ENCODE measurements around the gene STXBP4.

Gene STXBP4

GRCh38 chr17:55208078-55208812 is 239.7 kb downstream of the STXBP4 start:
- peaks cover 4% of the 10 kb centered on the region for H3K4me1 Mint-ChIP-seq
- H3K4me3 Mint-ChIP-seq, result no peak overlapping the region
- ATAC-seq (ENCODE audit: low read depth) (no peak), DNase-seq (ENCODE audit: low spot score in 2 of 2) (no peak)
- H3K27me3 Mint-ChIP-seq, result peaks cover 9% of the 10 kb centered on the region
- peaks cover 8% of the 10 kb centered on the region for H3K9me3 Mint-ChIP-seq
- H3K36me3 Mint-ChIP-seq, result peaks cover 3% of the 10 kb centered on the region
- H3K27ac Mint-ChIP-seq, result peak overlapping the region; percentile 4

DNA sequence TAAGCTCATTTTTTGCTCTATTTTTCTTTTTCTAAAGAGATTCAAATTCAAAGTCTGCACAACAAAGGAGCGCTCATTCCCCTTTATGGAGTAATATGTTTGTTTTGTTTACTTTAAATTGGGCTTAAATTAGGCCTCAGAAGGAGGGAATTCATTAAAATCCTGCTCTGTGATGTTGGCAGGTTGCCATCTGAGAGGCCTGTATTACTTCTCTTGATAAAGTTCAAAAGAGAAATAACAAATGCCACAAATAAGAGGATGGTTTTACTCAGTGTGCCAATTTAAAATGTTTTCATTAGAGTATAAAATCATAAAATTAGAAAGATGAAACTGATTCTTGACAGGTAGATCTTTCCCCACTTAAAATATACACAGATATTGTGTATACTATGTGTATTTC is 241.7 kb downstream of the STXBP4 start:
- no peaks in the 10 kb centered on the region for H3K36me3 Mint-ChIP-seq
- H3K27me3 Mint-ChIP-seq, result peaks cover 7% of the 10 kb centered on the region
- peaks cover 2% of the 10 kb centered on the region for H3K9me3 Mint-ChIP-seq
- H3K27ac Mint-ChIP-seq, result no peak overlapping the region
- no peak overlapping the region for H3K4me3 Mint-ChIP-seq
- peaks cover 4% of the 10 kb centered on the region for H3K4me1 Mint-ChIP-seq
- no peak for ATAC-seq (ENCODE audit: low read depth)
- DNase-seq (ENCODE audit: low spot score in 2 of 2), result no peak

DNA sequence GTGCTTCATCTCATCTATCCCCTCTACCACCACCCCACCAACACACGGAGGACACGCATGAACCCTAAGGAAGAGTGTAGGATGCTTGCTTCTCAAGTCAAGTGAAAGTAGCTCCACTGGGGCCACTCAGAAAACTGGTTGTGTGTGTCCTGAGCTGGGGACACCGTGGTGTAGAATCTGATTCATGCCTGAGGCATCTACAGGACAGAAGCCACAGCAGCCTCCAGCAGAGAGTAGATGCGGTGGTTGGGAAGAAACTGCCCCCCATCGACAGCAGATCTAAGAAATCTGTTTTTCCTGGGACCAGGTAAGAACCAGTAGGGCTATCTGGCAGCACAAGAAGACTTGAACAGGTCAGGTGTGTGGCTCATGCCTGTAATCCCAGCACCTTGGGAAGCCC is 244.3 kb downstream of the STXBP4 start:
- DNase-seq (ENCODE audit: low spot score in 2 of 2) (no peak), ATAC-seq (ENCODE audit: low read depth) (no peak)
- Mint-ChIP-seq H3K4me3 (no peak overlapping the region), H3K27me3 (peaks cover 3% of the 10 kb centered on the region), H3K36me3 (no peaks in the 10 kb centered on the region), H3K9me3 (peaks cover 2% of the 10 kb centered on the region), H3K4me1 (peaks cover 4% of the 10 kb centered on the region), H3K27ac (no peak overlapping the region)

- Mint-ChIP-seq H3K4me1 (no peaks in the 10 kb centered on the region), H3K27ac (no peak overlapping the region), H3K4me3 (no peak overlapping the region), H3K36me3 (no peaks in the 10 kb centered on the region), H3K9me3 (no peaks in the 10 kb centered on the region), H3K27me3 (peaks cover 7% of the 10 kb centered on the region)
- ATAC-seq (ENCODE audit: low read depth), result no peak
- DNase-seq (ENCODE audit: low spot score in 2 of 2), result no peak
These were observed 247.1 kb downstream of the STXBP4 start for GRCh38 chr17:55215711-55216110.

- H3K27ac Mint-ChIP-seq, result no peak overlapping the region
- DNase-seq (ENCODE audit: low spot score in 2 of 2), result no peak
- H3K4me3 Mint-ChIP-seq, result no peak overlapping the region
- ATAC-seq (ENCODE audit: low read depth), result no peak
- H3K9me3 Mint-ChIP-seq, result no peaks in the 10 kb centered on the region
- H3K4me1 Mint-ChIP-seq, result no peaks in the 10 kb centered on the region
- H3K27me3 Mint-ChIP-seq, result peaks cover 7% of the 10 kb centered on the region
- no peaks in the 10 kb centered on the region for H3K36me3 Mint-ChIP-seq
These were observed 248.3 kb downstream of the STXBP4 start for GRCh38 chr17:55216888-55217287.

DNA sequence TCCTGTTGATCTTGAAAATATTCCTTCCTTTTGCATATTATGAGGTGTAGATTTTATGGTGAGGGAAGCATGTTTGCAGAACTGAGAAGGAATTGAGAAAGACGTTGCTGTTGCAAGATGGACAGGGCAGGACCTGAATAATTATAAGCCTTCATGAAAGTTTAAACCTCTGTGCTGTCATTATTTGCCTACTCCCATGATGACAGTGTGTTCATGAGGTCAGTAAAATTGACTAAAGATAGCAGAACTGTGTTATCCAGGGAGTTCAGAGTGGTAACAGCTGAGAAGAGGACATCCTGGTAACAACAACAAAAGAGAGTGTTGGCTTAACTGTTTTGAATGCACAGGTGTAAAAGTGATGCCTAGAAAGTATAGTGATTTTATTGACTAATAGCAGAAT is 250.9 kb downstream of the STXBP4 start:
- H3K27ac Mint-ChIP-seq, result no peak overlapping the region
- H3K9me3 Mint-ChIP-seq, result no peaks in the 10 kb centered on the region
- H3K4me3 Mint-ChIP-seq, result no peak overlapping the region
- ATAC-seq (ENCODE audit: low read depth) (no peak), DNase-seq (ENCODE audit: low spot score in 2 of 2) (no peak)
- H3K36me3 Mint-ChIP-seq, result no peaks in the 10 kb centered on the region
- H3K27me3 Mint-ChIP-seq, result peaks cover 9% of the 10 kb centered on the region
- no peaks in the 10 kb centered on the region for H3K4me1 Mint-ChIP-seq

DNA sequence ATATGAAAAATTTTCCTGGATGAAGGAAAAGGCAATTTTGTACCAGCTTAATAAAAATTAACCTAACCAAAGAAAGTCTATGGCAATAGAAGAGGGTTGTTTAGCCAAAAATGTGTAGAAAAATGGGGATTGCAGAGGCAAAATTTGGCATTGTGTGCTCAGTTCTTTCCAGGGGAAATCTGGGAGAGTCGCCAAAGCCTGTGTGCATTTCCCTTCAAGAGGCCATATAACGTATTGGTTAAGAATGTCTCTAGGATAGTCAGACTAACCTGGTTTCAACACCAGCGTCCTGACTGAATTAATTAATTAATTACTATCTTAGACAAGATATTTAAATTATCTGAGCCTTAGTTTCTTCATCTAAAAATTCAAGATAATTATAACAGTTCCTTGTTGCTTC is 251.4 kb downstream of the STXBP4 start:
- ATAC-seq (ENCODE audit: low read depth) (no peak), DNase-seq (ENCODE audit: low spot score in 2 of 2) (no peak)
- no peaks in the 10 kb centered on the region for H3K9me3 Mint-ChIP-seq
- H3K27ac Mint-ChIP-seq, result no peak overlapping the region
- no peaks in the 10 kb centered on the region for H3K36me3 Mint-ChIP-seq
- H3K4me3 Mint-ChIP-seq, result no peak overlapping the region
- no peaks in the 10 kb centered on the region for H3K4me1 Mint-ChIP-seq
- H3K27me3 Mint-ChIP-seq, result peaks cover 9% of the 10 kb centered on the region

All from memory B cell (primary cell).